CD4-positive, alpha-beta T cell treated with Interleukin-17A for 1 hour (primary cell): ENCODE data around the gene GLT1D1.
A peak's percentile ranks its signal among the peaks of the same experiment; 100 is the strongest.
"Not testable (repeated sequence)": the region's sequence is repeated elsewhere in the genome, so short reads cannot be mapped to it uniquely, and the experiment has no call there.

Experiments
- DNase-seq: peaks from one replicate; pipeline ENCODE4 v3.0.0-alpha.2; 2020

The GLT1D1 gene

GRCh38 chr12:128820723-128821432 is 32.4 kb upstream of the GLT1D1 start:
- DNase-seq: peak; percentile 33

DNA sequence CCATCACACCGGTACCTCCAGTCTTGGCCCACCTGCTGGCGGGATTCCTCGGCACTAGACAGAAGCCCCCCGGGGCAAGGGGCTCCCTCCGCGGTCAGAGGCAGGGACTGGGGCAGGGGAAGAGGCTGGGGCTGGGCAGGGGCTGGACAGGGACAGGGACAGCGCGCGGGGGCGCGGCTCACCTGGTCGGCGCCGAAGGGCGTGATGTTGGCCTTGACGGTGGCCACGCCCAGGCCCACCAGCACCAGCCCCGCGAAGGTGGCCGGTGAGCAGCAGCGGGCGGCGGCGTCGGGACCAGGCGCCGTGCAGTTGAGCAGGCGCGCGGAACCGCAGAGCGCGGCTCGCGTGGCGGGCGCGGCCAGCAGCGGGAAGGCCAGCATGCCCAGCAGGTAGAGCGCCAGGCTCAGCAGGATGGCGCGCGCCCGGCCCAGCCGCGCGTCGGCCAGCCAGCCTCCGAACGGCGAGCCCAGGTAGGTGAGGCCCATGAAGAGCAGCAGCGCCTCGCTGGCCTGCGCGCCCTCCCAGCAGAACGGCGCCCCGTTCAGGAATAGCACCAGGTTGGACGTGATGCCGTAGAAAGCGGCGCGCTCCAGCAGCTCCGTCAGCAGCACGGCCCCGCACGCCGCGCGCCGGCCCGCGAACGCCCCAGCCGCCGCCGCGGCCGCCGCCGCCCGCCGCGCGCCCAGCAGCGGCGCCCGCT is 29.9 kb upstream of the GLT1D1 start:
- DNase-seq: peak; percentile 28

DNA sequence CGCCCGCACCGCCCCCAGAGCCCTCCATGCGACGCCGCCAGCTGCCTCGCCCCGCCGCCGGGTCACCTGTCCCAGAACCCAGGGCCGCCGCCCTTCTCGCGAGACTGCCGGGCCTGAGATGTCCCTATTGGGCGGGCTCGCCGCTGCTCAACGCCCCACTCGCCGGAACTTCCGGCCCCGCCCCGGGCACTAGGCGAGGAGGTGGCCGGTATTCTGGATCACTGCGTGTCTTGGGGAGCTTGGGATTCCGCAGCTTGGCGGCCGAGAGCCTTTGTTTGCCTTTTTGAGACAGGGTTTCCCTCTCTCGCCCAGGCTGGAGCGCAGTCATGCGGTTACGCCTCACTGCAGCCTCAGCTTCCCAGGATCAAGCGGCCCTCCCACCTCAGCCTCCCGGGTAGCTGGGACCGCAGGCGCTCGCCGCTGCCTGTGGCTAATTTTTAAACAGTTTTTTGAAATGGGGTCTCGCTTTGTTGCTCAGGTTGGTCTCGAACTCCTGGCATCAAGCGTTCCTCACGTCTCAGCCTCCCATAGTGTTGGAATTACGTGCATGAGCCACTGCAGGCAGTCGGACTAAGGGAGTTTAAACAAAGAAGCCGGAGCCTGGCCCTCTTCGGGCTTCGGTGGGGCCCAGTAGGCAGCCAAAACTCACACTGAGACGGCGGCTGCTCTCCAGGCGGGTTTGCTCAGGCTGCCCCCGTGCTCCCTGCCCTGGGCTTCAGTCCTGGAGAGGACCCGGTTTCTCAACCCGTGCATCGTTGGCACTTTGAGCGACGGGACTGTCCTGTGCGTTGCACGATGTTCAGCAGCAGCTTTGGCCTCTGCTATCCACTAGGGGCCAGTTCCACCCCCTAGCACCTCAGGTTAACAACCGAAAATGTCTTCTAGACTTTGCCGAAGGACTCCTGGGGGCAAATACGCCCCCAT is 29.1 kb upstream of the GLT1D1 start, which contains the start of gene SLC15A4:
TSS of gene SLC15A4 (minus strand) at position 43 of the 924 bp plus-strand sequence. CDS start at position 28, 15 bp downstream.
- peak; percentile 93 for DNase-seq

DNA sequence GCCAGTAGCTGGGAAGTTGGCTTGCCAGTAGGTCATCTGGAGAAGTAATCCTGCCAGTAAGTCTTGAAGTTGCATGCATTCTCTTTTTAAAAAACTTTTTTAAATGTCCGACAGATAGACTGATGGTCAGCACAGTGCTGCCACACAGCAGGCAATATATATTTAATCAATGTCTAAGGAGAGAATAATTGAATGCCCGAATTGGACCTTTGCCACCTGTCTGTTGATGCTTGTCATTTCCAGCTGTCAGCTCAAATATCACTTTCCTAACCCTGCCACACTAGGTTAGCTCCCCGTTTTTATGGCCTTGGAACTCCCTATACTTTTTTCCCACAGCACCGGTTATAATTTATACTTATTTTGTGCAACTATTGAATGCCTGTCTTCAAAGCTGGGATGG is 27.4 kb upstream of the GLT1D1 start:
- DNase-seq: no peak

DNA sequence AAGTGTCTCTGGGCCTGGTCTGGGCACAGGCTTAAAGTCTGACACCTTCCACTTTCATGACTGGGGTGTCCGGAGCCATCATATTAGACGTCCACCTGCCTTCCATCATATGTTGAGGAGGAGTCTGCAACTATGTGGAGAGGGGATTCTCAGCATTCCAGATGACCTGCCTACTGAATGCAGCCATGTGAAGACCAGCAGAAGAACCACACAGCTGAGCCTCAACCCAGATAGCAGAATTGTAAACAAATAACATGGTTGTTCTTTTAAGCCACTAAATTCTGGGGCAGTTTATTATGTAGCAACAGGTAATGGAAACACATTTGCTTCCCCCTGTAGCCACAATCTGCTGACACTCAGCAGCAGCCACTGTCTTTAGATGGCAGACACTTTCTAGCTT is 25.6 kb upstream of the GLT1D1 start:
- DNase-seq: no peak

GRCh38 chr12:128829861-128830504 is 23.3 kb upstream of the GLT1D1 start:
- peak; percentile 34 for DNase-seq

DNA sequence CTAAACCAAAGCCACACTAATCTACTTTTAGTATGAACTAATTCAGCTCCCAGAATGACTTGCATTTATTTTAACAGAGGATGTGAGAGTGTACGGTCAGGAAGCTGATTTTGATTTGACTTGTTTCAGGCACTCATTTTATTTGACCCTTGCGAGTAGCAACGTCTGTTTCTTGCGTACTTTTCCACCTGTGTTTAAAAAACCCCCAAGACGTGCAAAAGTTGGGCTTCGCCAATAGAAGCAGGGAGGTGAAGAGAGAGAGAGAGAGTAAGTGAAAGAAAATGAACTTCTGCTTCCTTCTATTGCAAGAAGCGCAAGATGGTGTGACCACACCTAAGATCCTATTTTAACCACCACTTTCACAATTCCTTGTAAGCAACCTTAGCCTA is 22.8 kb upstream of the GLT1D1 start:
- peak; percentile 22 for DNase-seq

- no peak for DNase-seq
Measured at GRCh38 chr12:128833418-128833817, 19.9 kb upstream of the GLT1D1 start.

DNA sequence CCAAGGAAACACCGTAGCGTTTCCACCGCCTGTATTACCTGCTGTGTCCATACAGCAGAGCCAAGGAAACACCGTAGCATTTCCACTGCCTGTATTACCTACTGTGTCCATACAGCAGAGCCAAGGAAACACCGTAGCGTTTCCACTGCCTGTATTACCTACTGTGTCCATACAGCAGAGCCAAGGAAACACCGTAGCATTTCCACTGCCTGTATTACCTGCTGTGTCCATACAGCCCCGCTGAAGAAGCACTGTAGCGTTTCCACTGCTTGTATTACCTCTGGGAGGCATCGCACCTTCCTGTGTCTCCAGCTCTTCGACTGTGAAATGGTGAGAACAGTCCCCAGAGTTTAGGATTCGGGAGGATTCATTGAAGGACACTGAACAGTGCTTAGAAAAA is 13.4 kb upstream of the GLT1D1 start:
- DNase-seq: not testable (repeated sequence)

DNA sequence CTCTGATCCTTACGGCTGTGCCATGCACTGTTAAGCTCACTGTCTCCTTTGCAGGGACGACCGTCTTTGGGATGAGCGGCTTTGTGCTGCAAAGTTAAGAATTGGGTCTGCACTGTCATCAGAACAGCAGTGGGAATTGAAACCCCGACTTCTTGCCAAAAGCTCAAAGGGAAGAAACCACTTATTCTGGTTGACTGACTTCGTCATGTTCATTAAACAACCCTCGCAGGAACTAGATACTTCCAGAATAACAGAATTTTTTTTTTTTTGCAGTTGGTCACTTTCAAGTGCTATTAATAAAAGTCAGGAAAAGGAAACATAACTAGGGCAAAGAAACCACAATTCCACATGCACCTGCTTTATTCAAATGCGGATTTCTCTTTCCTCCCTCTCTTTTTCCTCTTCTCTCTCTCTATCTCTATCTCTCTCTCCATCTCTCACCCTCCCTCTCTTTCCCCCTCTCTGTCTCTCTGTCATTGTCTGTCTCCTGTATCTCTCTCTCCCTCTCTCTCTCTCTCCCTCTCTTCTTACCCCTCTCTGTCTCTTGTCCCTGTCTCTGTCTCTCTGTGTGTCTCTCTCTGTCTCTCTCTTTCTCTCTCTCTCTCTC is 12.3 kb upstream of the GLT1D1 start:
- no peak for DNase-seq

- no peak for DNase-seq
Measured at GRCh38 chr12:128842579-128842978, 10.7 kb upstream of the GLT1D1 start.

DNA sequence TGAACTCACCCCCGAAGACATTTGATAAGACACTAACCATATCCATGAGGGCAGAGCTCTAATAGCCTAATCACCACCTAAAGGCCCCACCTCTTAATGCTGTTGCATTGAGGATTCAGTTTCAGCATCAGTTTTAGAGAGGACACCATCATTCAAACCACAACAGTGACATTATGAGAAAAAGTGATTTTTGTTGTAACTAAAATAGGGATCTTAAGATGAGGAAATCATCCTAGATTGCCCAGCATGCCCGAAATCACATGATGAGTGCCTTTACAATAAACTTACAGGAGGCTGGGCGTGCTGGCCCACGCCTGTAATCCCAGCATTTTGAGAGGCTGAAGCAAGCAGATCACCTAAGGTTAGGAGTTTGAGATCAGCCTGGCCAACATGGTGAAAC is 9.7 kb upstream of the GLT1D1 start:
- DNase-seq: no peak

DNA sequence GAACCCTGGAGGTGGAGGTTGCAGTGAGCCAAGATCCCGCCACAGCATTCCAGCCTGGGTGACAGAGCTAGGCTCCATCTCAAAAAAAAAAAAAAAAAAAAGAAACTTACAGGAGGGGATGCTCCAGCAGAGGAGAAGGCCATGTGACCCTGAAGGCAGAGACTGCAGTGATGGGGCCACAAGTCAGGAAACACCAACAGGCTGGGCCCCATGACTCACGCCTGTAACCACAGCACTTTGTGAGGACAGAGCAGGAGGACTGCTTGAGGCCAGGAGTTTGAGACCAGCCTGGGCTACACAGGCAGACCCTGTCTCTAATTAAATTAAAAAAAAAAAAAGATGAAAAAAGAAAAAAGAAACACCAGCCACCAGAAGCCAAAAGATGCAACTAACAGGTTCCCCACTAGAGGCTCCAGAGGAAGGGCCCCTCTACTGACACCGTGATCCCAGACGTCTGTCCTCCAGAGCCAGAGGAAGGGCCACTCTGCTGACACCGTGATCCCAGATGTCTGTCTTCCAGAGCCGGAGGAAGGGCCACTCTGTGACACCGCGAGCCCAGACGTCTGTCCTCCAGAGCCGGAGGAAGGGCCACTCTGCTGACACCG is 9.1 kb upstream of the GLT1D1 start:
- no peak for DNase-seq

DNA sequence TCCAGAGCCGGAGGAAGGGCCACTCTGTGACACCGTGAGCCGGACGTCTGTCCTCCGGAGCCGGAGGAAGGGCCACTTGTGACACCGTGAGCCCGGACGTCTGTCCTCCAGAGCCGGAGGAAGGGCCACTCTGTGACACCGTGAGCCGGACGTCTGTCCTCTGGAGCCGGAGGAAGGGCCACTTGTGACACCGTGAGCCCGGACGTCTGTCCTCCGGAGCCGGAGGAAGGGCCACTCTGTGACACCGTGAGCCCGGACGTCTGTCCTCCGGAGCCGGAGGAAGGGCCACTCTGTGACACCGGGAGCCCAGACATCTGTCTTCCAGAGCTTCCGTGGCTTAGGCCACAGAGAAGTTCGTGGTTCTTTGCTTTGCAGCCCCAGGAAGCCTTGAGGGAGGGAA is 6.6 kb upstream of the GLT1D1 start:
- DNase-seq: not testable (repeated sequence)

- no peak for DNase-seq
Measured at GRCh38 chr12:128848371-128848770, 4.9 kb upstream of the GLT1D1 start.

- not testable (repeated sequence) for DNase-seq
Measured at GRCh38 chr12:128849806-128850205, 3.5 kb upstream of the GLT1D1 start.

DNA sequence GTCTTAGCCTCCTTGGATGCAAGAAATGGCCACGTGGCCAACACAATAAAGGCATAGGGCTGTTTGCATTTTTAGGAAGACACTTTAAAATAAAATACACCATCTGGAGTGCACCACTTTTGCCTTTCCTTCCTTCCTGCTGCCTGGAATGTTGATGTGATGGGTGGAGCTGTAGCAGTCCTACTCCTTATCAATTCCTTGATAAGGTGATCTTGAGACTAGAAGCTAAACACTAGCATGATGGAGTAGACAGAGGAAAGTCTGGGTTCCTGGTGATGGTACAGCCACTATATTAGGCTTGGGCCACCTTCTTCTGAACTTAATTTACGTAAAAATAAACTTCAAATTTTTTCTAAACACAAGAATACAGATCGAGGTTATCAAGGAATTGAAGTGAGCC is 2.9 kb upstream of the GLT1D1 start:
- DNase-seq: no peak

- not testable (repeated sequence) for DNase-seq
Measured at GRCh38 chr12:128851429-128851828, 1.8 kb upstream of the GLT1D1 start.

- DNase-seq: no peak
Measured at GRCh38 chr12:128852026-128852698, 1.1 kb upstream of the GLT1D1 start.

- no peak for DNase-seq
Measured at GRCh38 chr12:128853600-128854197, 421 bp downstream of the GLT1D1 start.
